Endometrium (tissue), 2 donors: ENCODE measurements around the gene GJB5.

ENCODE experiments used
- FAIRE-seq: peaks from 2 replicates; lab custom pipeline; 2012; peaks lifted over from hg19 to GRCh38; lab: Jason Lieb, UNC
- donor health status: control.
- donor health status: control.

GJB5 gene

GRCh38 chr1:34776911-34777310, 22.1 kb downstream of the GJB5 start:
- FAIRE-seq, result no peak

- FAIRE-seq, result no peak
Observed at GRCh38 chr1:34777519-34778321, 22.9 kb downstream of the GJB5 start.

- no peak for FAIRE-seq
Observed at GRCh38 chr1:34778381-34778780, 23.5 kb downstream of the GJB5 start.

- no peak for FAIRE-seq
Observed at GRCh38 chr1:34779005-34779404, 24.2 kb downstream of the GJB5 start.

GRCh38 chr1:34779526-34779925, 24.7 kb downstream of the GJB5 start:
- no peak for FAIRE-seq

GRCh38 chr1:34779962-34780361, 25.1 kb downstream of the GJB5 start:
- FAIRE-seq, result no peak

- FAIRE-seq, result no peak
Observed at GRCh38 chr1:34780528-34780927, 25.7 kb downstream of the GJB5 start.

GRCh38 chr1:34781071-34781843, 26.4 kb downstream of the GJB5 start, which contains the start of gene GJB3:
GJB3 (plus strand) TSS chr1:34781214; CDS start chr1:34784763, 3,549 bp downstream.
- no peak for FAIRE-seq

GRCh38 chr1:34781844-34782391, 27.1 kb downstream of the GJB5 start:
- FAIRE-seq, result no peak

GRCh38 chr1:34784751-34785221, 29.9 kb downstream of the GJB5 start:
- no peak for FAIRE-seq

GRCh38 chr1:34785231-34785874, 30.5 kb downstream of the GJB5 start:
- no peak for FAIRE-seq

- FAIRE-seq, result no peak
Observed at GRCh38 chr1:34785875-34786470, 31.1 kb downstream of the GJB5 start.

GRCh38 chr1:34786521-34787325, 31.9 kb downstream of the GJB5 start:
- FAIRE-seq, result no peak

- no peak for FAIRE-seq
Observed at GRCh38 chr1:34787461-34788420, 32.9 kb downstream of the GJB5 start.

GRCh38 chr1:34790985-34791384, 36.1 kb downstream of the GJB5 start:
- no peak for FAIRE-seq

- FAIRE-seq, result no peak
Observed at GRCh38 chr1:34792424-34792823, 37.6 kb downstream of the GJB5 start.

- FAIRE-seq, result no peak
Observed at GRCh38 chr1:34792868-34793727, 38.3 kb downstream of the GJB5 start, which contains the start of gene GJA4. GJA4 (plus strand) TSS chr1:34792999; CDS start chr1:34794214, 1,215 bp downstream.

GRCh38 chr1:34794001-34794789, 39.3 kb downstream of the GJB5 start:
- no peak for FAIRE-seq
